ENCODE results near the gene ANKRD34A. TPM values are rescaled to one million over a fixed set of nuclear protein-coding genes. Genes with fewer than 3 reads are reported as not detected.

The ANKRD34A gene
- total RNA-seq, 5 donors from 2014 or later (not counting 1 experiment from before 2014, with no cell fraction given) = 0.68 to 3.5 (median 1.7) TPM

GRCh38 chr1:145918144-145918991 lies 46.0 kb downstream of the ANKRD34A start, which contains the start of gene PEX11B:
Gene PEX11B, minus strand, starts transcription at chr1:145918717. Its CDS starts 29 bp downstream, at chr1:145918688.
- Histone ChIP-seq H3K4me1 (ENCODE audit: control insufficient read depth in 1 of 2, extremely low read depth in 1 of 2, insufficient read depth in 2 of 2, low read length in 2 of 2) (peaks cover 17 to 29% of the 10 kb centered on the region in 2 experiments), H3K27ac (ENCODE audit: low read length) (peak within 1 kb of the TSS; percentile 67), H3K4me3 (ENCODE audit: control insufficient read depth in 1 of 2, extremely low read depth in 1 of 2, low read length in 1 of 2) (peak within 1 kb of the TSS; percentile 93 to 98), H3K36me3 (ENCODE audit: control insufficient read depth in 2 of 2, extremely low read depth in 1 of 2, insufficient read depth in 1 of 2, low read length in 1 of 2) (peaks cover 7 to 20% of the 10 kb centered on the region in 2 donors), H3K9me3 (no peaks in the 10 kb centered on the region), H3K27me3 (replicated peaks in 1 of 2; ENCODE audit: control insufficient read depth in 2 of 2, extremely low read depth in 1 of 2, insufficient read depth in 2 of 2, low read length in 1 of 2) (no peaks in the 10 kb centered on the region)
- ATAC-seq (replicated peaks in 1 of 4) (peak; percentile 89 to 95 (median 94)), DNase-seq (peak; percentile 86 to 96 (median 92))
- H3K27me3 Mint-ChIP-seq = no peaks in the 10 kb centered on the region
- peak within 1 kb of the TSS; percentile 95 to 98 for H3K27ac Mint-ChIP-seq
- ChIA-PET POLR2A (interaction anchor here (0.5 to 1.7 kb wide), 10 partner anchors 9 to 103 kb away, joined by 3 to 12 read pairs (median 4); partner anchors contain the start of genes PIAS3 (in 2 of the 2), RBM8A (in 2 of the 2), HJV (in 1 of the 2) and LIX1L (in 1 of the 2)), CTCF (interaction anchor here (0.5 to 1.7 kb wide), 8 partner anchors 8 to 58 kb away, joined by 3 to 7 read pairs (median 3); partner anchors contain the start of genes ITGA10 (in 1 of the 2), LIX1L (in 1 of the 2) and RBM8A (in 1 of the 2))
- peaks cover 49 to 57% (median 52%) of the 10 kb centered on the region in 3 donors for H3K4me1 Mint-ChIP-seq
- H3K36me3 Mint-ChIP-seq = peaks cover 37% of the 10 kb centered on the region
- WGBS (ENCODE audit: insufficient coverage) = 1% methylated on average over 49 of the region's 51 CpGs
- no peaks in the 10 kb centered on the region for H3K9me3 Mint-ChIP-seq
- H3K4me3 Mint-ChIP-seq = peak within 1 kb of the TSS; percentile 82 to 94 (median 91)

- peaks cover 14 to 29% of the 10 kb centered on the region in 2 experiments for H3K4me1 ChIP-seq (ENCODE audit: control insufficient read depth in 1 of 2, extremely low read depth in 1 of 2, insufficient read depth in 2 of 2, low read length in 2 of 2)
- no peaks in the 10 kb centered on the region for H3K27me3 Mint-ChIP-seq
- peaks cover 49 to 55% (median 50%) of the 10 kb centered on the region in 3 donors for H3K4me1 Mint-ChIP-seq
- H3K4me3 Mint-ChIP-seq = peak overlapping the region; percentile 82 to 94 (median 91)
- no peak for DNase-seq
- no peaks in the 10 kb centered on the region for H3K9me3 ChIP-seq
- H3K4me3 ChIP-seq (ENCODE audit: control insufficient read depth in 1 of 2, extremely low read depth in 1 of 2, low read length in 1 of 2) = peak overlapping the region; percentile 93 to 98
- ATAC-seq (replicated peaks in 1 of 4) = no peak
- H3K9me3 Mint-ChIP-seq = no peaks in the 10 kb centered on the region
- peak overlapping the region; percentile 95 to 98 for H3K27ac Mint-ChIP-seq
- peaks cover 7 to 18% of the 10 kb centered on the region in 2 donors for H3K36me3 ChIP-seq (ENCODE audit: control insufficient read depth in 2 of 2, extremely low read depth in 1 of 2, insufficient read depth in 1 of 2, low read length in 1 of 2)
- WGBS (ENCODE audit: insufficient coverage) = 95% methylated on average over 3 of the region's 5 CpGs
- CTCF ChIA-PET = interaction anchor here in 1 of 2 donors (1.0 to 1.7 kb wide), 2 partner anchors 10 to 54 kb away, joined by 3 to 4 read pairs; no protein-coding TSS in a partner anchor
- H3K27me3 ChIP-seq (replicated peaks in 1 of 2; ENCODE audit: control insufficient read depth in 2 of 2, extremely low read depth in 1 of 2, insufficient read depth in 2 of 2, low read length in 1 of 2) = no peaks in the 10 kb centered on the region
- peaks cover 39% of the 10 kb centered on the region for H3K36me3 Mint-ChIP-seq
- peak overlapping the region; percentile 67 for H3K27ac ChIP-seq (ENCODE audit: low read length)
- POLR2A ChIA-PET = no interaction called here
These were observed 46.8 kb downstream of the ANKRD34A start for GRCh38 chr1:145917595-145917994.

- Histone ChIP-seq H3K4me3 (ENCODE audit: control insufficient read depth in 1 of 2, extremely low read depth in 1 of 2, low read length in 1 of 2) (no peak overlapping the region), H3K27ac (ENCODE audit: low read length) (no peak overlapping the region), H3K27me3 (replicated peaks in 1 of 2; ENCODE audit: control insufficient read depth in 2 of 2, extremely low read depth in 1 of 2, insufficient read depth in 2 of 2, low read length in 1 of 2) (no peaks in the 10 kb centered on the region), H3K36me3 (ENCODE audit: control insufficient read depth in 2 of 2, extremely low read depth in 1 of 2, insufficient read depth in 1 of 2, low read length in 1 of 2) (peaks cover 7 to 23% of the 10 kb centered on the region in 2 donors), H3K4me1 (ENCODE audit: control insufficient read depth in 1 of 2, extremely low read depth in 1 of 2, insufficient read depth in 2 of 2, low read length in 2 of 2) (peaks cover 14 to 29% of the 10 kb centered on the region in 2 experiments), H3K9me3 (no peaks in the 10 kb centered on the region)
- peak overlapping the region; percentile 71 to 73 for H3K27ac Mint-ChIP-seq
- peak overlapping the region; percentile 82 to 94 (median 91) for H3K4me3 Mint-ChIP-seq
- WGBS (ENCODE audit: insufficient coverage) = 96% methylated on average over 5 of the region's 5 CpGs
- ChIA-PET POLR2A (interaction anchor here in 1 of 2 donors (0.6 to 0.7 kb wide), 2 partner anchors 9 to 89 kb away, joined by 3 to 8 read pairs; no protein-coding TSS in a partner anchor), CTCF (interaction anchor here in 1 of 2 donors (0.8 to 1.7 kb wide), 3 partner anchors 9 to 72 kb away, joined by 3 to 4 read pairs (median 4); partner anchors contain the start of genes LIX1L and NUDT17)
- no peaks in the 10 kb centered on the region for H3K9me3 Mint-ChIP-seq
- DNase-seq (no peak), ATAC-seq (replicated peaks in 1 of 4) (no peak)
- no peaks in the 10 kb centered on the region for H3K27me3 Mint-ChIP-seq
- peaks cover 43% of the 10 kb centered on the region for H3K36me3 Mint-ChIP-seq
- peaks cover 50 to 55% (median 55%) of the 10 kb centered on the region in 3 donors for H3K4me1 Mint-ChIP-seq
These were observed 47.6 kb downstream of the ANKRD34A start for GRCh38 chr1:145916745-145917144.

GRCh38 chr1:145912128-145912641 lies 52.2 kb downstream of the ANKRD34A start:
- no peak overlapping the region for H3K4me3 ChIP-seq (ENCODE audit: control insufficient read depth in 1 of 2, extremely low read depth in 1 of 2, low read length in 1 of 2)
- H3K27ac ChIP-seq (ENCODE audit: low read length) = no peak overlapping the region
- Mint-ChIP-seq H3K27me3 (no peaks in the 10 kb centered on the region), H3K4me3 (no peak overlapping the region), H3K9me3 (no peaks in the 10 kb centered on the region), H3K36me3 (peaks cover 48% of the 10 kb centered on the region), H3K4me1 (peaks cover 25 to 35% (median 28%) of the 10 kb centered on the region in 3 donors), H3K27ac (peak overlapping the region in 1 of 2 donors; percentile 11)
- ATAC-seq (replicated peaks in 1 of 4) (no peak), DNase-seq (no peak)
- 90% methylated on average over 6 of the region's 11 CpGs for WGBS (ENCODE audit: insufficient coverage)
- H3K9me3 ChIP-seq = no peaks in the 10 kb centered on the region
- H3K4me1 ChIP-seq (ENCODE audit: control insufficient read depth in 1 of 2, extremely low read depth in 1 of 2, insufficient read depth in 2 of 2, low read length in 2 of 2) = peaks cover 0 to 9% of the 10 kb centered on the region in 2 experiments
- H3K27me3 ChIP-seq (replicated peaks in 1 of 2; ENCODE audit: control insufficient read depth in 2 of 2, extremely low read depth in 1 of 2, insufficient read depth in 2 of 2, low read length in 1 of 2) = no peaks in the 10 kb centered on the region
- CTCF ChIA-PET = interaction anchor here in 1 of 2 donors (0.7 kb wide), 1 partner anchor 28 kb away, joined by 4 read pairs; no protein-coding TSS in a partner anchor
- peaks cover 7 to 35% of the 10 kb centered on the region in 2 donors for H3K36me3 ChIP-seq (ENCODE audit: control insufficient read depth in 2 of 2, extremely low read depth in 1 of 2, insufficient read depth in 1 of 2, low read length in 1 of 2)
- POLR2A ChIA-PET = no interaction called here

Other genes starting within 250 kb of the ANKRD34A start
- gene CD160, start 245.1 kb downstream of the ANKRD34A start, total RNA-seq = 1 to 10 TPM in 3 of 5 donors, under 1 TPM in 2; 0.53 to 9.1 (median 1.7) TPM
- 10 to 100 TPM; 12.0 to 17.5 (median 13.4) TPM for gene RNF115, start 140.5 kb downstream of the ANKRD34A start, total RNA-seq
- 10 to 100 TPM; 24.5 to 42.0 (median 38.2) TPM for gene POLR3C, start 140.4 kb downstream of the ANKRD34A start, total RNA-seq
- gene NUDT17, start 118.9 kb downstream of the ANKRD34A start, total RNA-seq = 1 to 10 TPM; 2.8 to 7.6 (median 6.3) TPM
- gene PIAS3, start 105.5 kb downstream of the ANKRD34A start, total RNA-seq = 10 to 100 TPM; 22.1 to 28.3 (median 26.8) TPM
- under 1 TPM in 1 of 5 donors, not detected in 4; 0.09 TPM for gene ANKRD35, start 78.7 kb downstream of the ANKRD34A start, total RNA-seq
- 1 to 10 TPM; 1.7 to 5.1 (median 2.4) TPM for gene ITGA10, start 54.5 kb downstream of the ANKRD34A start, total RNA-seq
- gene PEX11B, start 45.9 kb downstream of the ANKRD34A start, total RNA-seq = 10 to 100 TPM; 18.8 to 36.3 (median 34.4) TPM
- 100 to 1,000 TPM; 124 to 153 (median 130) TPM for gene RBM8A, start 37.1 kb downstream of the ANKRD34A start, total RNA-seq
- 10 to 100 TPM; 43.4 to 74.4 (median 64.2) TPM for gene LIX1L, start 6.6 kb downstream of the ANKRD34A start, total RNA-seq
- 10 to 100 TPM; 30.9 to 41.7 (median 38.3) TPM for gene POLR3GL, start 115 bp upstream of the ANKRD34A start, total RNA-seq
- gene TXNIP, start 32.0 kb upstream of the ANKRD34A start, total RNA-seq = 1,000 to 10,000 TPM in 1 of 5 donors, 100 to 1,000 TPM in 4; 721 to 2,117 (median 773) TPM
- not detected for gene HJV, start 57.2 kb upstream of the ANKRD34A start, total RNA-seq
- 1 to 10 TPM; 1.7 to 3.6 (median 2.4) TPM for gene NBPF10, start 180.2 kb upstream of the ANKRD34A start, total RNA-seq

Data from T-cell (primary cell).